Measurements from ENCODE around the gene STK4. TPM values are rescaled to one million over a fixed set of nuclear protein-coding genes. Genes with fewer than 3 reads are reported as not detected.

Gene STK4
- total and polyA plus RNA-seq, 2 of the 8 experiments (the other 6 are each of a cell fraction or from before 2014, with no cell fraction given), result 12.0 to 34.3 TPM

DNA sequence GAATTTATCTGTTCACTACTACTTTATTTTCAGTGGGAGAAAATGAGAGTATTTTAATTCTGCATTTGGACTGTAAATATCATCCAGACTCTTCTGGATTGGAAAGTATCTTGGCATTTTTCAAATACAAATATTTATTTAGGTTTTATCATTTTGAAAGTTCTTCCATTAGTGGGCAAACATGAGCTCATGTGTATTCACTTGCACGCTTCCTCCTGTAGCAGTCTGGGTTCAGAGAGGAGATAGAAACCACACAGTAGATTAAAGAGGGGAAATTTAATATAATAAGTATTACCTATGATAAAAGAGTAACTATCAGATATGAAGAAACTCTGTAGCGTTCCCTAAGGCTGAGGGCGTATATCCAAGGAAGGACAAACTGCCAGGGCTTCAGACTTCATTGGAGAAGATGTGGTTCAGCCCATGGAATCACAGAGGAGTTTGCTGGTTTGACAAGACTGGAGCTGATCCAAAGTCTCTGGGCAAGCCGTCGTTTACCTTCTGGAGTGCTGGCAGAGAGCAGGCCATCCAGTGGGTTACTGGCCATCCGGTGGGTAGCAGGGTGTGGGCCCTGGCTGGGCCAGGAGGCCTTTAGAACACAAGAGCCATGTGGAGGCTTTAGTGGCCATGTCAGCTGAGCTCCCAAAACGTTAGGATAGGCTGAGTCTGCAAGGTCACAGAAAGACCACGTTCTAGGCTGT, 90.3 kb downstream of the STK4 start:
- H3K79me2 ChIP-seq (ENCODE audit: control insufficient read depth in 1 of 2, insufficient read depth in 2 of 2, low read length in 2 of 2), result no peaks in the 10 kb centered on the region
- H4K5ac ChIP-seq (ENCODE audit: insufficient read length, low read depth, low read length), result no peak overlapping the region
- H2BK20ac ChIP-seq (ENCODE audit: low read length), result no peak overlapping the region
- H4K91ac ChIP-seq (replicated peaks; ENCODE audit: insufficient read length, low read length), result no peak overlapping the region
- H3K18ac ChIP-seq (ENCODE audit: extremely low read depth, low read length), result no peak overlapping the region
- no peak overlapping the region for H2BK120ac ChIP-seq (replicated peaks; ENCODE audit: low read depth, low read length)
- no peak overlapping the region for H3K4ac ChIP-seq (replicated peaks; ENCODE audit: insufficient read length, low read depth, low read length)
- H3K14ac ChIP-seq (ENCODE audit: insufficient read length), result no peak overlapping the region
- 91% methylated on average over 8 of the region's 8 CpGs; no CpG with 5 or more reads in 1 of the 2 experiments for WGBS, 2 experiments (ENCODE audit: extremely low coverage in 1 of 2, insufficient coverage in 1 of 2, insufficient read length in 1 of 2, insufficient replicate concordance in 2 of 2, low coverage in 1 of 2, low lambda C conversion rate in 2 of 2, missing lambda C conversion rate in 1 of 2)
- H3K36me3 ChIP-seq (ENCODE audit: control insufficient read depth in 2 of 4, insufficient read depth in 4 of 4, low read length in 3 of 4), result no peaks in the 10 kb centered on the region
- H2AK5ac ChIP-seq (ENCODE audit: low read depth, low read length), result no peak overlapping the region
- H3K79me1 ChIP-seq (ENCODE audit: low read depth, low read length), result no peaks in the 10 kb centered on the region
- H4K20me1 ChIP-seq (replicated peaks in 1 of 2; ENCODE audit: control insufficient read depth in 1 of 2, insufficient read depth in 2 of 2, low read length in 2 of 2), result no peaks in the 10 kb centered on the region
- no peaks in the 10 kb centered on the region for H3K27me3 ChIP-seq (replicated peaks in 1 of 4; ENCODE audit: control insufficient read depth in 3 of 4, extremely low read depth in 1 of 4, insufficient read depth in 3 of 4, low read length in 3 of 4)
- no peak overlapping the region for H3K9ac ChIP-seq (replicated peaks in 1 of 4; ENCODE audit: extremely low read depth in 1 of 4, low read depth in 3 of 4, low read length in 3 of 4)
- H3K27ac ChIP-seq (ENCODE audit: low read depth, low read length), result no peak overlapping the region
- H3K4me1 ChIP-seq (replicated peaks in 1 of 4; ENCODE audit: control insufficient read depth in 3 of 4, insufficient read depth in 4 of 4, low read length in 3 of 4), result no peaks in the 10 kb centered on the region
- no peak overlapping the region for H2BK15ac ChIP-seq (ENCODE audit: low read length)
- no peak overlapping the region for H3K56ac ChIP-seq (replicated peaks; ENCODE audit: insufficient read length, low read depth, low read length)
- H3K23me2 ChIP-seq (ENCODE audit: low read depth, low read length), result no peaks in the 10 kb centered on the region
- no peak for FAIRE-seq
- no peak overlapping the region for H2BK12ac ChIP-seq (ENCODE audit: low read depth, low read length)
- no peak overlapping the region for H2AFZ ChIP-seq (ENCODE audit: low read length)
- no peak for TF ChIP-seq YY1 (IDR thresholded peaks at IDR 0.05; ENCODE audit: low read depth, low read length)
- no peak overlapping the region for H2BK5ac ChIP-seq (ENCODE audit: low read depth, low read length)
- H3K4me3 ChIP-seq (ENCODE audit: extremely low read depth in 1 of 4, insufficient read depth in 2 of 4, low read depth in 3 of 4, low read length in 4 of 4), result no peak overlapping the region
- H3K4me2 ChIP-seq (ENCODE audit: insufficient read depth in 1 of 2, low read depth in 2 of 2, low read length in 2 of 2), result no peak overlapping the region
- H3K23ac ChIP-seq (ENCODE audit: insufficient read length), result no peak overlapping the region
- DNase-seq (ENCODE audit: low read depth in 1 of 2, low spot score in 2 of 2), result no peak
- H3K9me3 ChIP-seq (ENCODE audit: insufficient read depth in 2 of 2, low read depth in 1 of 2, low read length in 1 of 2), result no peaks in the 10 kb centered on the region
- H4K8ac ChIP-seq (ENCODE audit: extremely low read depth, insufficient read depth, low read length), result no peak overlapping the region
- ChIA-PET CTCF (ENCODE audit: partially characterized antibody) (interaction anchor here (1.1 to 5.9 kb wide), 6 partner anchors 11 to 55 kb away, joined by 3 to 32 read pairs (median 4); no protein-coding TSS in a partner anchor), POLR2A (ENCODE audit: partially characterized antibody) (no interaction called here)

All from H1 (cell line).